Bronchial smooth muscle cell (primary cell): ENCODE measurements around the gene GDF15. TPM values are rescaled to one million over a fixed set of nuclear protein-coding genes. Genes with fewer than 3 reads are reported as not detected.

Experiments used
- total RNA-seq: library from RNA; depleted of rRNA; stranded (reverse); fragments of >200 nt; gene quantifications from 2 replicates; pipeline ENCODE4 v1.2.1, GENCODE V29; 2014

GDF15 gene
- total RNA-seq: 33.8 and 41.9 TPM in 2 replicates

GRCh38 chr19:18385675-18386542, at the start of gene GDF15:
GDF15 (plus strand) TSS chr19:18386158; CDS start chr19:18386190, 32 bp downstream.

GRCh38 chr19:18340190-18340989, 45.6 kb upstream of the GDF15 start, which contains the start of gene PGPEP1:
PGPEP1 (plus strand) TSS chr19:18340598; CDS start chr19:18340682, 84 bp downstream.

GRCh38 chr19:18397242-18398202, 11.6 kb downstream of the GDF15 start, which contains the start of gene LRRC25:
LRRC25 (minus strand) TSS chr19:18397622; CDS start chr19:18396963, 659 bp downstream.

GRCh38 chr19:18419195-18419698, 33.3 kb downstream of the GDF15 start, which contains the start of gene SSBP4:
SSBP4 (plus strand) TSS chr19:18419398; CDS start chr19:18419649, 251 bp downstream.

GRCh38 chr19:18437491-18438330, 51.8 kb downstream of the GDF15 start, which contains the start of gene ISYNA1:
ISYNA1 (minus strand) TSS chr19:18438133; CDS start chr19:18437979, 154 bp downstream.

Other genes with a start within 250 kb of the GDF15 start
- gene PIK3R2, start 233.0 kb upstream of the GDF15 start, total RNA-seq: 2.0 and 8.4 TPM in 2 replicates
- 9.5 and 35.3 TPM in 2 replicates for gene IFI30, start 212.3 kb upstream of the GDF15 start, total RNA-seq
- gene MPV17L2, start 192.9 kb upstream of the GDF15 start, total RNA-seq: 4.2 and 5.2 TPM in 2 replicates
- gene RAB3A, start 182.1 kb upstream of the GDF15 start, total RNA-seq: 3.2 and 11.1 TPM in 2 replicates
- 2.2 and 2.9 TPM in 2 replicates for gene PDE4C, start 159.7 kb upstream of the GDF15 start, total RNA-seq
- 0.43 and 0.63 TPM in 2 replicates for gene IQCN, start 111.7 kb upstream of the GDF15 start, total RNA-seq
- gene JUND, start 104.5 kb upstream of the GDF15 start, total RNA-seq: 71.4 and 107 TPM in 2 replicates
- gene LSM4, start 63.1 kb upstream of the GDF15 start, total RNA-seq: 59.2 and 128 TPM in 2 replicates
- 42.6 and 66.2 TPM in 2 replicates for gene PGPEP1, start 45.6 kb upstream of the GDF15 start, total RNA-seq
- gene LRRC25, start 11.5 kb downstream of the GDF15 start, total RNA-seq: 0.16 and 0.34 TPM in 2 replicates
- 31.8 and 40.5 TPM in 2 replicates for gene SSBP4, start 33.2 kb downstream of the GDF15 start, total RNA-seq
- 13.8 and 18.4 TPM in 2 replicates for gene ISYNA1, start 52.0 kb downstream of the GDF15 start, total RNA-seq
- 13.1 and 13.7 TPM in 2 replicates for gene ELL, start 135.9 kb downstream of the GDF15 start, total RNA-seq
- gene FKBP8, start 157.4 kb downstream of the GDF15 start, total RNA-seq: 278 and 286 TPM in 2 replicates
- 46.8 and 48.9 TPM in 2 replicates for gene KXD1, start 171.7 kb downstream of the GDF15 start, total RNA-seq
- 878 and 1,590 TPM in 2 replicates for gene UBA52, start 185.7 kb downstream of the GDF15 start, total RNA-seq
- 57.2 and 69.6 TPM in 2 replicates for gene REX1BD, start 202.6 kb downstream of the GDF15 start, total RNA-seq
- gene CRLF1, start 220.6 kb downstream of the GDF15 start, total RNA-seq: 92.0 and 110 TPM in 2 replicates
- gene TMEM59L, start 226.7 kb downstream of the GDF15 start, total RNA-seq: 2.2 and 5.0 TPM in 2 replicates